ENCODE results near the gene SLC66A3.
"Not testable (repeated sequence)": the region's sequence is repeated elsewhere in the genome, so short reads cannot be mapped to it uniquely, and the experiment has no call there.

Gene SLC66A3

DNA sequence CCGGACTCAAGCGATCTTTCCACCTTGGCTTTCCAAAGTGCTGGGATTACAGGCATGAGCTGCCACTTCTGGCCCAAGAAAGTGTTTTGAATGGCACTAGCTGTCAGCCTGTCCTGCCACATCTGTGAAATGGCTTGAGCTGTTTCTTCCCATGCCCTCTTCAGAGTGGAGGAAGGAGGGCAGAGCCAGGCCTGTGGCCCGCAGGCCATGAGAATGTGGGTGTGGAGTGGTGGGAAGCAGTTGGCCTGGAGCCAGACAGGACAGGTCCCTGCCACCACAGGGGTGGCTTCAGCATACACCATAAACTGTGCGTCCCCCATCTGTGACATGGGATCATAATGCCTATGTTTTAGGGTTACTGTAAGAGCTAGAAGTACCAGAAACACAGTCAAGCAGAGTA, 6.5 kb downstream of the SLC66A3 start:
- no peak for DNase-seq
- H3K27me3 ChIP-seq, result no peaks in the 10 kb centered on the region
- H3K4me3 ChIP-seq (ENCODE audit: low read depth, low read length), result no peak overlapping the region
- no peaks in the 10 kb centered on the region for H3K36me3 ChIP-seq
- TF ChIP-seq, protein P1, sequence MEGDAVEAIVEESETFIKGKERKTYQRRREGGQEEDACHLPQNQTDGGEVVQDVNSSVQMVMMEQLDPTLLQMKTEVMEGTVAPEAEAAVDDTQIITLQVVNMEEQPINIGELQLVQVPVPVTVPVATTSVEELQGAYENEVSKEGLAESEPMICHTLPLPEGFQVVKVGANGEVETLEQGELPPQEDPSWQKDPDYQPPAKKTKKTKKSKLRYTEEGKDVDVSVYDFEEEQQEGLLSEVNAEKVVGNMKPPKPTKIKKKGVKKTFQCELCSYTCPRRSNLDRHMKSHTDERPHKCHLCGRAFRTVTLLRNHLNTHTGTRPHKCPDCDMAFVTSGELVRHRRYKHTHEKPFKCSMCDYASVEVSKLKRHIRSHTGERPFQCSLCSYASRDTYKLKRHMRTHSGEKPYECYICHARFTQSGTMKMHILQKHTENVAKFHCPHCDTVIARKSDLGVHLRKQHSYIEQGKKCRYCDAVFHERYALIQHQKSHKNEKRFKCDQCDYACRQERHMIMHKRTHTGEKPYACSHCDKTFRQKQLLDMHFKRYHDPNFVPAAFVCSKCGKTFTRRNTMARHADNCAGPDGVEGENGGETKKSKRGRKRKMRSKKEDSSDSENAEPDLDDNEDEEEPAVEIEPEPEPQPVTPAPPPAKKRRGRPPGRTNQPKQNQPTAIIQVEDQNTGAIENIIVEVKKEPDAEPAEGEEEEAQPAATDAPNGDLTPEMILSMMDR (IDR thresholded peaks at IDR 0.05; ENCODE audit: low read depth, low read length), result no peak
- no peaks in the 10 kb centered on the region for H3K9me3 ChIP-seq
- H3K4me1 ChIP-seq, result peaks cover 3% of the 10 kb centered on the region; the same call in 1 of the 2 replicates

DNA sequence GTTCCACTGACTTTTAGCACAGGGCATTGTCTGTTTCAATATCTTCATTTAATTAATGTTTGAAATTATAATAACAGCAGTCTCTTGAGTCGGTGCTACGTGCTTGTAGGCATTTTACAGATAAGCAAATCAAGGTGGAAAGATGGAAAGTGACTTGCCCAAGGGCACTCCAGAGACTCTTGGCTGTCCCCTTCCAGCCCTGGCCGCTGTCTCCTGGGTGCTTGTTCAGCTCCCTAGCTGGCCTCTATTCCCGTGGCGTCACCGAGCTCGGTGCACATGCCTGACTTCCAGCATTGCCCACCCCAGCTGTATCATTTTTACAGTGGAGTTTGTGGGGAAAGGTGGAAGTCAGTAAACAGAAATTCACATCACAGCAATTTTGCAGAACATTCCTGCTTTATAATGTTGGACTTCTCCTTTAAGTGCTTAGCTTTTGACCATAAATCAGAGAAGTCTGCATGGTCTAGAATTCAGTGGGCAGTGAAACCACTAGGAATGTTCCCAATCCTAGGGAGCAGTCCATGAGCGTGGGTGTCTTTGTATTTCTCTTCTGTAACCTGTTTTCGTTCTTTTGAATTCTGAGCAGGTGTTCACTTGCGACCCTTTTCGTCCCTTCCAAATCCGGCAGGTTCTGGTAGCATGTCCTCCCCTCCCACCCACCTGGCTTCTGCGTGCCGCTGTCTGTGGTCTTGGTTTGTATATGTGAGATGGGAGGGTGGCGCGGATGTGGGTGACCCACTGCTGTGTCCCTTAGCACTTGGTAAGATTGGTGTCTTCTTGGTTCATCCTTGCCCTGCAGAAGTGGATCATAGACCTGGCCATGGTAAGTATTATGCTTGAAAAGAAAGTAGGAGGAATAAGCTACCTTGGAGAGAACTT, 8.4 kb downstream of the SLC66A3 start:
- Histone ChIP-seq H3K9me3 (no peaks in the 10 kb centered on the region), H3K36me3 (no peaks in the 10 kb centered on the region), H3K4me1 (peaks cover 3% of the 10 kb centered on the region; the same call in 1 of the 2 replicates), H3K27me3 (no peaks in the 10 kb centered on the region), H3K4me3 (ENCODE audit: low read depth, low read length) (no peak overlapping the region)
- DNase-seq, result no peak
- TF ChIP-seq, protein P1 (IDR thresholded peaks at IDR 0.05; ENCODE audit: low read depth, low read length), result no peak

DNA sequence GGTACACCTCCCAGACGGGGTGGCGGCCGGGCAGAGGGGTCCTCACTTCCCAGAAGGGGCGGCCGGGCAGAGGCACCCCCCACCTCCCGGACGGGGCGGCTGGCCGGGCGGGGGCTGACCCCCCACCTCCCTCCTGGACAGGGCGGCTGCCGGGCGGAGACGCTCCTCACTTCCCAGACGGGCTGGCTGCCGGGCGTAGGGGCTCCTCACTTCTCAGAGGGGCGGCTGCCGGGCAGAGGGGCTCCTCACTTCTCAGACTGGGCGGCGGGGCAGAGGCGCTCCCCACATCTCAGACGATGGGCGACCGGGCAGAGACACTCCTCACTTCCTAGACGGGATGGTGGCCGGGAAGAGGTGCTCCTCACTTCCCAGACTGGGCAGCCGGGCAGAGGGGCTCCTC, 9.8 kb downstream of the SLC66A3 start:
- not testable (repeated sequence) for H3K4me1 ChIP-seq; H3K4me3 ChIP-seq (ENCODE audit: low read depth, low read length); H3K9me3 ChIP-seq; H3K36me3 ChIP-seq; DNase-seq; H3K27me3 ChIP-seq

DNA sequence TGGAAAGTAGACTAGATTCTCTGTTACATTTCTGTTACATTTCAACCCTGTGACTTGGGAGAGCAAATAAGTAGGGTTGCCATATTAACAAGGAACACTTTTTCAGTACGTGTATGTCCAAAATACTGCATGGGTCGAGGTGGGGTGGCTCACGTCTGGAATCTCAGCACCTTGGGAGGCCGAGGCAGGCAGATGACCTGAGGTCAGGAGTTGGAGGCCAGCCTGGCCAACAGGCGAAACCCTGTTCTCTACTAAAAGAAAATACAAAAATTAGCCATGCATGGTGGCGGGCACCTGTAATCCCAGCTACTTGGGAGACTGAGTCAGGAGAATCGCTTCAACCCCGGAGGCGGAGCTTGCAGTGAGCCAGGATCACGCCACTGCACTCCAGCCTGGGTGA, 11.2 kb downstream of the SLC66A3 start:
- no peaks in the 10 kb centered on the region for H3K36me3 ChIP-seq
- DNase-seq, result no peak
- no peak overlapping the region for H3K4me3 ChIP-seq (ENCODE audit: low read depth, low read length)
- H3K27me3 ChIP-seq, result no peaks in the 10 kb centered on the region
- no peaks in the 10 kb centered on the region for H3K9me3 ChIP-seq
- TF ChIP-seq, protein P1 (IDR thresholded peaks at IDR 0.05; ENCODE audit: low read depth, low read length), result no peak
- H3K4me1 ChIP-seq, result peaks cover 3% of the 10 kb centered on the region; the same call in 1 of the 2 replicates

DNA sequence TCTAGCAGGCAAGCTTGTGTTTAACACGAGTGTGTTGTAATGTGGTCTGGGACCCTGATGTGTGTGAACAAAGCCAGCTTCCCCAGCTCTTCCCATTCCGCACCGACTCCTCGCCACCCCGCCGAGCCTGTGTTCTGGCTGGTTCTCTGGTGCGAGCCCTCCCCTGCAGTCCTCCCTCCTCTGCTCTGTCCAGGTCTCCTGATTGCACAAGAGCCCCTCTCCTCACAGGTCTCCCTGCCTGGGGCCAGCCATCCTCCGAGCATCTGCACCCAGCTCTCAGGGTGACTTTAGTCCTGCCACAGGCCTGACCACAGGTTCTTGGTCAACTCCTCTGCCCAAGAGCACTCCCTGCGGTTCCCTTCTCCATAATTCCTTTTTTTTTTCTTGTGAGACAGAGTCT, 13.2 kb downstream of the SLC66A3 start:
- DNase-seq, result no peak
- Histone ChIP-seq H3K4me1 (no peaks in the 10 kb centered on the region), H3K36me3 (no peaks in the 10 kb centered on the region), H3K9me3 (no peaks in the 10 kb centered on the region), H3K27me3 (no peaks in the 10 kb centered on the region), H3K4me3 (ENCODE audit: low read depth, low read length) (no peak overlapping the region)
- TF ChIP-seq, protein P1 (IDR thresholded peaks at IDR 0.05; ENCODE audit: low read depth, low read length), result no peak

DNA sequence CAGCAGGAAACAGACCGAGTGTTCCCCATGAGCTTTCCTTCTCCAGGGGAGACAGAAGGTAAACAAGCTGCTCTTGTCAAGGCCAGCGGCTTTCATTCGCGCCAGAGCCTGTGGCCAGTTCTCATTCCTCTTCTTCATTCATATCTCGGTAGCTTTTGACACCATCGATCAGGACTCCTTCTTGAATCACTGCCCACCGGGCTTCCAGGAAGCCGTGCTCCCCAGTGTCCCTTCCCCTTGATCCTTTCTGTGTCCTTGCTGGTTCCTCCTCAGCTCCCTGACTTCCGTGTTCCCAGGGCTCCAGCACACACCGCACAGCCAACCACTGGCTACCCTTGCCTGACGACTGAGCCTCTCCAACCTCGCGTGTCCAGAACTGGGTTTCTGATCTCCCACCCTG, 14.1 kb downstream of the SLC66A3 start:
- DNase-seq, result no peak
- Histone ChIP-seq H3K4me1 (no peaks in the 10 kb centered on the region), H3K36me3 (no peaks in the 10 kb centered on the region), H3K9me3 (no peaks in the 10 kb centered on the region), H3K4me3 (ENCODE audit: low read depth, low read length) (no peak overlapping the region), H3K27me3 (no peaks in the 10 kb centered on the region)
- TF ChIP-seq, protein P1 (IDR thresholded peaks at IDR 0.05; ENCODE audit: low read depth, low read length), result no peak

Data from BE2C (cell line).